Measurements from ENCODE around the gene CD74. TPM values are rescaled to one million over a fixed set of nuclear protein-coding genes. Genes with fewer than 3 reads are reported as not detected.

The CD74 gene
- total RNA-seq, 1 experiment from 2014 or later, result 19.5 TPM

- no peak overlapping the region for H3K9ac ChIP-seq (ENCODE audit: extremely low read depth, insufficient read length, low read length)
- H3K4me1 ChIP-seq (ENCODE audit: insufficient read depth, low read length), result no peaks in the 10 kb centered on the region
- H3K4me1 Mint-ChIP-seq, result peaks cover 3 to 4% of the 10 kb centered on the region in 2 experiments
- no peak for DNase-seq
- H4K20me1 ChIP-seq (ENCODE audit: control insufficient read depth, insufficient read depth, insufficient read length), result no peaks in the 10 kb centered on the region
- no peak overlapping the region for H2AFZ ChIP-seq (ENCODE audit: low read length)
- H3K27ac ChIP-seq (ENCODE audit: insufficient read length, low read depth, low read length), result no peak overlapping the region
- no peak overlapping the region for H4K8ac ChIP-seq (replicated peaks; ENCODE audit: insufficient read length, low read depth, low read length)
- H4K5ac ChIP-seq (ENCODE audit: insufficient read length, low read depth, low read length), result no peak overlapping the region
- H2BK5ac ChIP-seq (ENCODE audit: insufficient read length, low read length), result no peak overlapping the region
- no peak overlapping the region for H2BK15ac ChIP-seq (ENCODE audit: low read depth, low read length)
- H3K14ac ChIP-seq (ENCODE audit: insufficient read depth, low read length), result no peak overlapping the region
- no peaks in the 10 kb centered on the region for H3K79me1 ChIP-seq (ENCODE audit: insufficient read depth, low read depth, low read length, poor library complexity, severe bottlenecking)
- H3K4me3 Mint-ChIP-seq, result no peak overlapping the region
- H2BK20ac ChIP-seq (ENCODE audit: low read depth, low read length, poor library complexity, severe bottlenecking), result no peak overlapping the region
- no peak overlapping the region for H3K4me2 ChIP-seq (ENCODE audit: insufficient read depth, insufficient read length, low read length)
- H3K9me3 Mint-ChIP-seq, result no peaks in the 10 kb centered on the region
- H3K27me3 ChIP-seq (ENCODE audit: insufficient read depth, low read length), result no peaks in the 10 kb centered on the region
- H3K56ac ChIP-seq (ENCODE audit: insufficient read length, low read depth, low read length), result no peak overlapping the region
- no peak overlapping the region for H3K27ac Mint-ChIP-seq
- no peak overlapping the region for H3T11ph ChIP-seq (ENCODE audit: low read length)
- no peaks in the 10 kb centered on the region for H3K9me3 ChIP-seq (ENCODE audit: control insufficient read depth, low read depth, low read length)
- H3K4ac ChIP-seq (ENCODE audit: low read depth, low read length), result no peak overlapping the region
- H3K79me2 ChIP-seq (ENCODE audit: insufficient read depth, low read length), result no peaks in the 10 kb centered on the region
- H2AK5ac ChIP-seq (ENCODE audit: insufficient read length, low read length), result no peak overlapping the region
- no peak for TF ChIP-seq CTCF (conservative IDR thresholded peaks at IDR 0.05)
- no peak overlapping the region for H2BK12ac ChIP-seq (ENCODE audit: insufficient read length, low read depth, low read length)
- no peaks in the 10 kb centered on the region; a peak in 1 of 7 replicates for H3K36me3 Mint-ChIP-seq (ENCODE audit: insufficient read depth in 1 of 3, low read depth in 3 of 3)
- peaks cover 8% of the 10 kb centered on the region for H3K27me3 Mint-ChIP-seq (ENCODE audit: low read depth)
- no CpG with 5 or more reads among the region's 4 CpGs for WGBS (ENCODE audit: extremely low coverage, insufficient read length, low lambda C conversion rate)
- no peaks in the 10 kb centered on the region for H3K23me2 ChIP-seq (ENCODE audit: insufficient read length, low read depth, low read length, poor library complexity, severe bottlenecking)
- H2BK120ac ChIP-seq (ENCODE audit: low read depth, low read length, poor library complexity, severe bottlenecking), result no peak overlapping the region
- H3K23ac ChIP-seq (ENCODE audit: insufficient read length, low read depth, low read length), result no peak overlapping the region
- H4K91ac ChIP-seq (ENCODE audit: insufficient read length, low read depth, low read length), result no peak overlapping the region
- no peak overlapping the region for H3K18ac ChIP-seq (ENCODE audit: insufficient read length, low read depth, low read length)
These were observed 18.9 kb upstream of the CD74 start for GRCh38 chr5:150431574-150431973.
